ENCODE data around the gene ZFAND6.

DNA sequence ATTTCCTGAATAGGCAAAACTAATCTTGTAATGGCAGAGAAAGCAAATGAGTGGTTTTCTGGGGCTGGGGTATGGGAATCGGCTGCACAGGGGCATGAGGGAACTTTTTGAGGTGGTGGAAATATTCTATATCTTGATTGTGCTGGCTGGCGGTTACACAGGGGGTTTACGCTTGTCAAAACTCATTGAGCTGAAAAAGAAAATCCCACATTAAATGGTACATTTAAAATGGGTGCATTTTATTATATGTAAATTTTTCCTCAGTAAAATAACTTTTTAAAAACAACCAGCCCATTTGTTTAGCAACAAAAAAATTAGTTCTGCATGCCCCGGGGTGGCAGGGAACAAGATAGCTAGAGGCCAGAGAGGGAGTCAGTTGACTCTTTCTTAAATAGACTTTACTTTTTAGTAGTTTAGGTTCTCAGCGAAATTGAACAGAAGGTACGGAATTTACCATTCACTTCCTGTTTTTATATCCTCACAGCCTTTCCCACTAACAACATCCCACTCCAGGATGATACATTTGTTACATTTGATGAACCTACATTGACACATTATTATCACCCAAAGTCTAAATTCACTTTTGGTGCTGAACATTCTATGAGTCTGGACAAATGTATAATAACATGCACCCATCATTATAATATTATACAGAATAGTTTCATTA lies 47.3 kb upstream of the ZFAND6 start:
- TF ChIP-seq, protein P1, sequence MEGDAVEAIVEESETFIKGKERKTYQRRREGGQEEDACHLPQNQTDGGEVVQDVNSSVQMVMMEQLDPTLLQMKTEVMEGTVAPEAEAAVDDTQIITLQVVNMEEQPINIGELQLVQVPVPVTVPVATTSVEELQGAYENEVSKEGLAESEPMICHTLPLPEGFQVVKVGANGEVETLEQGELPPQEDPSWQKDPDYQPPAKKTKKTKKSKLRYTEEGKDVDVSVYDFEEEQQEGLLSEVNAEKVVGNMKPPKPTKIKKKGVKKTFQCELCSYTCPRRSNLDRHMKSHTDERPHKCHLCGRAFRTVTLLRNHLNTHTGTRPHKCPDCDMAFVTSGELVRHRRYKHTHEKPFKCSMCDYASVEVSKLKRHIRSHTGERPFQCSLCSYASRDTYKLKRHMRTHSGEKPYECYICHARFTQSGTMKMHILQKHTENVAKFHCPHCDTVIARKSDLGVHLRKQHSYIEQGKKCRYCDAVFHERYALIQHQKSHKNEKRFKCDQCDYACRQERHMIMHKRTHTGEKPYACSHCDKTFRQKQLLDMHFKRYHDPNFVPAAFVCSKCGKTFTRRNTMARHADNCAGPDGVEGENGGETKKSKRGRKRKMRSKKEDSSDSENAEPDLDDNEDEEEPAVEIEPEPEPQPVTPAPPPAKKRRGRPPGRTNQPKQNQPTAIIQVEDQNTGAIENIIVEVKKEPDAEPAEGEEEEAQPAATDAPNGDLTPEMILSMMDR (IDR thresholded peaks at IDR 0.05): no peak
- TF ChIP-seq POLR2A (IDR thresholded peaks at IDR 0.05): no peak

Measured in thyroid gland (tissue), 4 donors.